Activated CD4-positive, alpha-beta T cell treated with anti-CD3 and anti-CD28 coated beads, Interleukin-2, Interleukin-6, amounts not matched to agents 100 ng/mL and 50 ng/mL, durations not matched to agents 16 hours and 8 hours (primary cell): ENCODE results near the gene IPO4.
"Not testable (repeated sequence)": the region's sequence is repeated elsewhere in the genome, so short reads cannot be mapped to it uniquely, and the experiment has no call there.

Experiments
- DNase-seq: peaks from one replicate; pipeline ENCODE4 v3.0.0-alpha.2; 2020

The IPO4 gene, protein sequence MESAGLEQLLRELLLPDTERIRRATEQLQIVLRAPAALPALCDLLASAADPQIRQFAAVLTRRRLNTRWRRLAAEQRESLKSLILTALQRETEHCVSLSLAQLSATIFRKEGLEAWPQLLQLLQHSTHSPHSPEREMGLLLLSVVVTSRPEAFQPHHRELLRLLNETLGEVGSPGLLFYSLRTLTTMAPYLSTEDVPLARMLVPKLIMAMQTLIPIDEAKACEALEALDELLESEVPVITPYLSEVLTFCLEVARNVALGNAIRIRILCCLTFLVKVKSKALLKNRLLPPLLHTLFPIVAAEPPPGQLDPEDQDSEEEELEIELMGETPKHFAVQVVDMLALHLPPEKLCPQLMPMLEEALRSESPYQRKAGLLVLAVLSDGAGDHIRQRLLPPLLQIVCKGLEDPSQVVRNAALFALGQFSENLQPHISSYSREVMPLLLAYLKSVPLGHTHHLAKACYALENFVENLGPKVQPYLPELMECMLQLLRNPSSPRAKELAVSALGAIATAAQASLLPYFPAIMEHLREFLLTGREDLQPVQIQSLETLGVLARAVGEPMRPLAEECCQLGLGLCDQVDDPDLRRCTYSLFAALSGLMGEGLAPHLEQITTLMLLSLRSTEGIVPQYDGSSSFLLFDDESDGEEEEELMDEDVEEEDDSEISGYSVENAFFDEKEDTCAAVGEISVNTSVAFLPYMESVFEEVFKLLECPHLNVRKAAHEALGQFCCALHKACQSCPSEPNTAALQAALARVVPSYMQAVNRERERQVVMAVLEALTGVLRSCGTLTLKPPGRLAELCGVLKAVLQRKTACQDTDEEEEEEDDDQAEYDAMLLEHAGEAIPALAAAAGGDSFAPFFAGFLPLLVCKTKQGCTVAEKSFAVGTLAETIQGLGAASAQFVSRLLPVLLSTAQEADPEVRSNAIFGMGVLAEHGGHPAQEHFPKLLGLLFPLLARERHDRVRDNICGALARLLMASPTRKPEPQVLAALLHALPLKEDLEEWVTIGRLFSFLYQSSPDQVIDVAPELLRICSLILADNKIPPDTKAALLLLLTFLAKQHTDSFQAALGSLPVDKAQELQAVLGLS

DNA sequence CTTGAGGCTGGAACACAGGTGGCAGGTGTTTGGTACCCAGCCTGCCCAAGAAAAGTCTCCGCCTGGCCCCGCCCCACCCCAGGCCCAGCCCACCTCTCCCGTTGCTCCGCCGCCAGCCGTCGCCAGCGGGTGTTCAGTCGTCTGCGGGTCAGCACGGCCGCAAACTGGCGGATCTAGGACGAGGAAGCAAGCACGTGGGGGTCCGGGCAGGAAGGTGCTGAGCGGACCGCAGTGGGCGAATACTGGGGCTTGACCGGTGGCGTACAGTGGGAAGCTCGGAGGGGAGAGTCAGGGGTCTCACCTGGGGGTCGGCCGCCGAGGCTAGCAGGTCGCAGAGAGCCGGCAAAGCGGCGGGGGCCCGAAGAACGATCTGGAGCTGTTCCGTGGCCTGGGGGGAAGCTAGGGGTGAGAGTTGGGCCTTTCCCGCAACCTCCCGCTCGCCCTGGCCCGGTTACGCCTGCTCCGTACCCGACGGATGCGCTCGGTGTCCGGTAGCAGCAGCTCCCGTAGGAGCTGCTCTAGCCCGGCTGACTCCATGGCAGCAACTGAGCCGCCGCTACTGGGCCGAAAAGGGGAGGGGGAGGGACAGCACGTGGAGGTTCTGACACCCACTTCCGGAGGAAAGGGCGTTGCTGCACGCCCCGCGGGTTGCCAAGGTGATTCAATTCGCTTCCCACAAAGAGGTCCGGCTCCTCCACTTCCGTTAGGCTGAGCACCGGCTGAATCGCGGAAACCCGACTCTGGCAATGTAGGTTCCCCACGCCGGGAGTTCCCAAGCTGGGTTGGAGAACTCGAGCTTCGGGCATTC is at the start of gene IPO4:
Gene IPO4 (minus strand): TSS at position 566 of the 808 bp plus-strand sequence. CDS start 29 bp downstream, at position 537.
- DNase-seq = peak; percentile 97

DNA sequence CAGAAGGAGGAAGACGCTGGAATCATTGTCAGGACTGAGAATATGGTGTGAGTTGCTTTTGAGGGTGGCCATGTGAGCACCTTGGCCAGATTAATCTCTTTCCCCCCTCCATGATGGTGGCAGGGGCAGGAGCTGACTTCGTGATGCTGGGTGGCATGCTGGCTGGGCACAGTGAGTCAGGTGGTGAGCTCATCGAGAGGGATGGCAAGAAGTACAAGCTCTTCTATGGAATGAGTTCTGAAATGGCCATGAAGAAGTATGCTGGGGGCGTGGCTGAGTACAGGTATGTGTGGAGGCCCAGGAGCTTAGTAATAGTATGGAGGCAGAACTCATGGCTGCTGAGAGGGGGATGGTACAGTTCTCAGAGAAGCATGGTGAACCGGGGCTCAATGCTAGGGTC is 49.5 kb upstream of the IPO4 start:
- no peak for DNase-seq

DNA sequence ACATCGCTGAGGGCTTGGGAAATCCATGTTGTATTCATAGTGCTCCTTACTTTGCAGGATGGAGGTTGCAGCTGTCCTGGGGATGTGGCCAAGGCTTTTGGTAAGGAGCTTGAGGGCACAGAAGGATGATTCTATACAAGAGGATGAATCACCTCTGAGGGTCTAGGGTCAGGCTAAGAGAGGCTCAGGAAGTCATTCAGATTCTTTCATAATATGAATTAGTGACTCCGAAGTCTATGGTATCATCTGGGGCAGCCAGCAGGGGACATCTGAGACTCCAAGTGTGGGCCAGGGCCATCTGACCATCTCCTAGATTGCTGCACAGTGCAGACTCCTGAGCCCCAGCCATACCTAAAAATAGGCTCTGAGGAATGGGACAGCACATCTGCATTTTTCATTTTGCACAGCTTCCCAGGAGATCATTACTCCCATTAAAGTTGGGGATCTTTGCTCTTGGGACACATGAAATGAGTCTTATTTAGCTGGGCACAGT is 48.9 kb upstream of the IPO4 start:
- DNase-seq = no peak

DNA sequence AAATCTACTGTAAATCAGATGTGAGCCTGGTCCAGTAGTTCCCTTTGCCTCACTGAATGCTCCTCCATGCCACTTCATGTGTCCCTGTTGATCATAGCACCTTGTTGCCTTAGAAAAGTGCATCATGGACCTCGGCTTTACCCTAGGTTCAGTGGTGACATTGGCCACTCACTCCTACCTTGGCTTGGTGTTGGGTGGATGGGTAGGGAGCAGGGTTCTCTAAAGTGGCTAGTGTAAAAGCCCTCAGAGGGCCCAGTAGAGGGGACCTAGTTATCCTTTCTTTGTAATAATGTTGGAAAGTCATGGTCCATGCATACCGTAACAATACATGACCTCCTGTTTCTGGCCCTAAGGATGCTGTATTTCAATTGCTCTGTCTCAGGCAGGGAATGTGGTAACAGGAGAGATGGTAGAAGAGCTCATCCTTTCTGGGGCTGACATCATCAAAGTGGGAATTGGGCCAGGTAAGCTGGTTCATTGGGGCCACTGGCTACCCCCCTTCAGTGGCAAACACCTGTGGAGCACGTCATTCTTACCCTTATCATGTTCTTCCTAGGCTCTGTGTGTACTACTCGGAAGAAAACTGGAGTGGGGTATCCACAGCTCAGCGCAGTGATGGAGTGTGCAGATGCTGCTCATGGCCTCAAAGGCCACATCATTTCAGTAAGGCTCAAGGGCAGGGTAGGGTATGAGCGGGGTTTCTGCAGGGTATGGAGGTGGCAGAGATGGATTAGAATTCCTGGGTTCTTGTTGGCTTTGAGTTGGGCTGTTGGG is 48.3 kb upstream of the IPO4 start:
- DNase-seq = no peak

- no peak for DNase-seq
These were observed 47.4 kb upstream of the IPO4 start for GRCh38 chr14:24235804-24236688.

GRCh38 chr14:24234095-24235005 is 45.7 kb upstream of the IPO4 start:
- no peak for DNase-seq

- peak; percentile 29 for DNase-seq
These were observed 44.9 kb upstream of the IPO4 start for GRCh38 chr14:24233538-24233866.

GRCh38 chr14:24232645-24233537 is 44.3 kb upstream of the IPO4 start, which contains the start of gene GMPR2:
Gene GMPR2, plus strand, starts transcription at chr14:24232929. Its CDS starts 325 bp downstream, at chr14:24233254.
- peak; percentile 20 for DNase-seq

DNA sequence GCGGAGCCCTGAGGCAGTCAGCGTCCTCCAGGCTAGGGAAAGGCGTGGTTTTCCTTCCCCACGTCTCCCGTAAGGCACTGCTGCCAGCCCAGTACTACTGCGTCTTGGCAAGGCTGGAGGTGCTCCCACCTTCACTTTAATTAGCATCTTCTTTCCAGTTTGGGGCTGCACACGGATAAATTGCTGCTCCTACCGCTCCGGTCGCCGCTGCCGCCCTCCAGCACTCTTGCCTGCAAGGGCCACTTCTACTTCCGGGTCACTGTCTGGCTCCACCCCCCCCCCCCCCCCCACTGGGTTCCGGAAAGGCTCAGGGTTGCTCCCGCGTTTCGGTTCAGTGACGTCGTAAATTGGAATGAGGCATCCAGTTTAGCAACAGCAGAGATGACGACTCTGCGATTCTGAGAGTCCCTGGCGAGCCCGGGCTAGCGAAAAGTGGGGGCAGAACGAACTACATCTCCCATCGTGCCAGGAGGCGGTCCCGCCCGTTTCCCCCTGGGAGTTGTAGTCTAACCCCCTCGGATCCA is 43.6 kb upstream of the IPO4 start, which contains the start of gene NEDD8:
Gene NEDD8 (minus strand): TSS at position 247 of the 524 bp plus-strand sequence. CDS start 100 bp downstream, at position 147.
- DNase-seq = peak; percentile 95

- peak; percentile 43 for DNase-seq
These were observed 42.9 kb upstream of the IPO4 start for GRCh38 chr14:24231263-24232120.

GRCh38 chr14:24228902-24229301 is 40.3 kb upstream of the IPO4 start:
- DNase-seq = no peak

- DNase-seq = no peak
These were observed 37.9 kb upstream of the IPO4 start for GRCh38 chr14:24226473-24226872.

DNA sequence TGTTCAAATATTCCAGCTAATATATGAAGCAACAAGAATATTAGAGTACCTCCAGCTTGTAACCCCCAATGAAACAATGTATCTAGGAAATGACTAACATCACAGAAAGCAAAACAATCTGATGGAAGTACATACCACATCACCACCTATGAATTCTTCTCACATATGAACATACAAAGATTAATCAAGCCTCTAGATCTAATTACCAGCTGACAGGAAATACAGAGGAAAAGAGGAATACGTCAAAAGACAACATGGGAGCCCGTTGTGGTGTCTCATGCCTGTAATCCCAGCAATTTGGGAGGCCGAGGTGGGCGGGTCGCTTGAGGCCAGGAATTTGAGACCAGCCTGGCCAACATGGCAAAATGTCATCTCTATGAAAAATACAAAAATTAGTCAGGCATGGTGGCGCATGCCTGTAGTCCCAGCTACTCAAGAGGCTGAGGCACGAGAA is 36.0 kb upstream of the IPO4 start:
- DNase-seq = no peak

- DNase-seq = not testable (repeated sequence)
These were observed 34.4 kb upstream of the IPO4 start for GRCh38 chr14:24222987-24223386.

GRCh38 chr14:24219521-24219920 is 30.9 kb upstream of the IPO4 start:
- DNase-seq = no peak

- no peak for DNase-seq
These were observed 30.5 kb upstream of the IPO4 start for GRCh38 chr14:24219080-24219479.

DNA sequence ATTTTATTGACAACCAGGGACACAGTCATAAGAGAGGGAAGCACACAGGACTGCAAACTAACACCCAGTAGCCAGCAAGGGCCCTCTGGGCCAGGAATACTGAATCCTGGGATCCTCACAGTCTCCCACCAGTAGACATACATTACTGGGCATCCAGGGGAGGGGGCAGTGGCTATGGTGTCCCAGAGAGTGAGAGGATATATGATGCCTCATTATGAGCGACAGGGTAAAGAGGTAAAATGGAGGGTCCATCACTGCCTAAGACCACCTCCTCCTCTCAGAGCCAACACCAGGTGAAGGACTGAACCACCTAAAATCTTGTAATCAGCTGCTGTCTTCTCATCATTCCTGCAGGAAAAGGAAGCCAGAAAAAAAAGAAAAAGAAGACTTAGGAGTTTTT is 28.3 kb upstream of the IPO4 start:
- not testable (repeated sequence) for DNase-seq
